Fibroblast of lung (primary cell): ENCODE measurements around the gene NEURL1B. TPM values are rescaled to one million over a fixed set of nuclear protein-coding genes. Genes with fewer than 3 reads are reported as not detected.
A peak's percentile ranks its signal among the peaks of the same experiment; 100 is the strongest.
"Not testable (repeated sequence)": the region's sequence is repeated elsewhere in the genome, so short reads cannot be mapped to it uniquely, and the experiment has no call there.

Experiments used
- DNase-seq, 2 donors: peaks; one replicate each; pipeline versions ENCODE4 v3.0.0 to v3.0.0-alpha.2; 2010; ENCODE audit warnings: low read depth in 2 of 2
- H2AFZ ChIP-seq: 2 replicates; pipeline ENCODE4 v1.5.1; 2012; ENCODE audit warnings: low read length, control low read depth, inconsistent platforms
- H3K27ac ChIP-seq: 2 replicates; pipeline ENCODE4 v1.5.1; 2011; ENCODE audit warnings: low read length, control low read depth; ENCODE audit not compliant: insufficient read depth
- H3K27me3 ChIP-seq: 2 replicates; pipeline ENCODE4 v1.5.1; 2011; ENCODE audit warnings: mild to moderate bottlenecking, low read length; ENCODE audit not compliant: control insufficient read depth, insufficient read depth
- H3K36me3 ChIP-seq: 2 replicates; pipeline ENCODE4 v1.5.1; 2011; ENCODE audit warnings: low read length; ENCODE audit not compliant: control insufficient read depth, insufficient read depth
- H3K4me1 ChIP-seq: 2 replicates; pipeline ENCODE4 v1.5.1; 2011; ENCODE audit warnings: low read length; ENCODE audit not compliant: control insufficient read depth, insufficient read depth; ENCODE audit errors: extremely low read depth
- H3K4me2 ChIP-seq: 2 replicates; pipeline ENCODE4 v1.5.1; 2011; ENCODE audit warnings: low read length, control low read depth; ENCODE audit not compliant: insufficient read depth; ENCODE audit errors: extremely low read depth
- H3K4me3 ChIP-seq, 4 experiments: fragments of 200-600 bp in 1 of 4; sonication (generic) in 1 of 4; replicated peaks in 1 of 4; 2 replicates each; pipeline ENCODE4 v1.5.1; 2011 to 2016; ENCODE audit warnings: low read length in 4 of 4, low read depth in 3 of 4, mild to moderate bottlenecking in 3 of 4, control low read depth in 2 of 4, inconsistent platforms in 1 of 4, mixed read lengths in 1 of 4; ENCODE audit not compliant: insufficient read depth in 1 of 4; ENCODE audit errors: control extremely low read depth in 1 of 4
- H3K79me2 ChIP-seq: 2 replicates; pipeline ENCODE4 v1.5.1; 2012; ENCODE audit warnings: mild to moderate bottlenecking, low read length, inconsistent platforms; ENCODE audit not compliant: control insufficient read depth, insufficient read depth
- H3K9ac ChIP-seq: 2 replicates; pipeline ENCODE4 v1.5.1; 2011; ENCODE audit warnings: mild to moderate bottlenecking, low read length, control low read depth; ENCODE audit not compliant: insufficient read depth
- H3K9me3 ChIP-seq: 2 replicates; pipeline ENCODE4 v1.5.1; 2012; ENCODE audit warnings: low read depth, low read length; ENCODE audit not compliant: control insufficient read depth, insufficient read depth
- H4K20me1 ChIP-seq: 2 replicates; pipeline ENCODE4 v1.5.1; 2011; ENCODE audit warnings: low read length; ENCODE audit not compliant: control insufficient read depth, insufficient read depth; ENCODE audit errors: extremely low read depth
- CTCF ChIP-seq, 2 donors: IDR thresholded peaks in 1 of 2; conservative IDR thresholded peaks in 1 of 2; 1 replicate in 1 of 2; 2 replicates in 1 of 2; pipeline ENCODE4 v1.5.1; 2011 to 2012; ENCODE audit warnings: low read length in 2 of 2, control low read depth in 1 of 2, inconsistent platforms in 1 of 2, low read depth in 1 of 2, mild to moderate bottlenecking in 1 of 2
- EZH2 ChIP-seq: IDR thresholded peaks from 2 replicates; pipeline ENCODE4 v1.5.1; 2012; ENCODE audit warnings: low read length, control low read depth, mild to moderate bottlenecking; ENCODE audit errors: missing control alignments
- polyA plus RNA-seq, 2 donors: library from polyadenylated mRNA; depleted of rRNA in 1 of 2; stranded (reverse) in 1 of 2; unstranded in 1 of 2; fragments of >200 nt; gene quantifications; 2 replicates each; pipeline ENCODE4 v1.2.1, GENCODE V29; 2011 to 2012; ENCODE audit warnings: missing spikeins in 1 of 2
- total RNA-seq: library from RNA; depleted of rRNA; stranded (reverse); fragments of >200 nt; gene quantifications from 2 replicates; pipeline ENCODE4 v1.2.1, GENCODE V29; 2014

NEURL1B gene
- total and polyA plus RNA-seq, 2 donors (not counting 1 experiment from before 2014, with no cell fraction given) = 5.0 to 6.1 TPM

GRCh38 chr5:172708183-172708505 is 67.1 kb downstream of the NEURL1B start:
- H3K27ac ChIP-seq = no peak overlapping the region
- H3K9ac ChIP-seq = no peak overlapping the region
- TF ChIP-seq EZH2 (no peak), CTCF (conservative IDR thresholded peaks at IDR 0.05 in 1 of 2, IDR thresholded peaks at IDR 0.05 in 1 of 2; ENCODE audit: low read depth in 1 of 2, low read length in 2 of 2) (no peak)
- no peak overlapping the region for H2AFZ ChIP-seq
- H3K36me3 ChIP-seq = no peaks in the 10 kb centered on the region
- H3K79me2 ChIP-seq = no peaks in the 10 kb centered on the region
- H3K9me3 ChIP-seq = no peaks in the 10 kb centered on the region
- H3K4me1 ChIP-seq = peaks cover 5% of the 10 kb centered on the region
- H3K4me2 ChIP-seq = no peak overlapping the region
- H3K27me3 ChIP-seq = peaks cover under 1% of the 10 kb centered on the region
- DNase-seq = no peak
- H4K20me1 ChIP-seq = no peaks in the 10 kb centered on the region
- H3K4me3 ChIP-seq = no peak overlapping the region

- Histone ChIP-seq H3K79me2 (no peaks in the 10 kb centered on the region), H4K20me1 (no peaks in the 10 kb centered on the region), H2AFZ (no peak overlapping the region), H3K4me1 (peaks cover 7% of the 10 kb centered on the region), H3K9ac (no peak overlapping the region), H3K36me3 (no peaks in the 10 kb centered on the region), H3K4me2 (no peak overlapping the region), H3K27ac (no peak overlapping the region), H3K9me3 (no peaks in the 10 kb centered on the region), H3K27me3 (no peaks in the 10 kb centered on the region), H3K4me3 (no peak overlapping the region)
- TF ChIP-seq CTCF (conservative IDR thresholded peaks at IDR 0.05 in 1 of 2, IDR thresholded peaks at IDR 0.05 in 1 of 2; ENCODE audit: low read depth in 1 of 2, low read length in 2 of 2) = no peak
- no peak for TF ChIP-seq EZH2
- DNase-seq = peak in 1 of 2 donors; percentile 27
Observed at GRCh38 chr5:172710676-172711075, 69.6 kb downstream of the NEURL1B start.

- H4K20me1 ChIP-seq, H2AFZ ChIP-seq, H3K79me2 ChIP-seq, H3K9ac ChIP-seq, H3K4me2 ChIP-seq, H3K36me3 ChIP-seq, DNase-seq, H3K4me1 ChIP-seq, H3K4me3 ChIP-seq, H3K9me3 ChIP-seq, H3K27me3 ChIP-seq, H3K27ac ChIP-seq: not testable (repeated sequence)
Observed at GRCh38 chr5:172711321-172711861, 70.3 kb downstream of the NEURL1B start.
